Measurements from ENCODE around the gene MAP4K4.
A peak's percentile ranks its signal among the peaks of the same experiment; 100 is the strongest.

The MAP4K4 gene

GRCh38 chr2:101697124-101698013 lies at the start of gene MAP4K4:
MAP4K4 (plus strand) TSS chr2:101697707; CDS start chr2:101698081, 374 bp downstream.
- DNase-seq (ENCODE audit: low spot score), result peak; percentile 92

DNA sequence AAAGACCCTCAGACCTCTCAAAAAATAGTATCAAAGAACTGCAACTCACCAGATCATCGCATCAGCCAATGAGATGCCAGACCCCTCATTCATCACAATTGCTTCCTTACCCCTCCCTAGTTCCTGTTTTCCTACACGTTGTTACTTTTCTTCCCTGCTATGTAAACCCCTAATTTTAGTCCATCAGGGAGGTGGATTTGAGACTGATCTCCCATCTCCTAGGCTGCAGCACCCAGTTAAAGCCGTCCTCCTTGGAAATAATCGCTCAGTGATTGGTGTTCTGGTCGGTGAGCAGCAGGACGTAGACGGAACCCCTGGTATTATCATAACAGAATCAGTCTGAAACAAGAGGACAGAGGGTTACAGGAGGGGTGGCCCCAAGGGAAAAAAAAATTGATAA lies 44.0 kb upstream of the MAP4K4 start:
- DNase-seq (ENCODE audit: low spot score), result no peak

DNA sequence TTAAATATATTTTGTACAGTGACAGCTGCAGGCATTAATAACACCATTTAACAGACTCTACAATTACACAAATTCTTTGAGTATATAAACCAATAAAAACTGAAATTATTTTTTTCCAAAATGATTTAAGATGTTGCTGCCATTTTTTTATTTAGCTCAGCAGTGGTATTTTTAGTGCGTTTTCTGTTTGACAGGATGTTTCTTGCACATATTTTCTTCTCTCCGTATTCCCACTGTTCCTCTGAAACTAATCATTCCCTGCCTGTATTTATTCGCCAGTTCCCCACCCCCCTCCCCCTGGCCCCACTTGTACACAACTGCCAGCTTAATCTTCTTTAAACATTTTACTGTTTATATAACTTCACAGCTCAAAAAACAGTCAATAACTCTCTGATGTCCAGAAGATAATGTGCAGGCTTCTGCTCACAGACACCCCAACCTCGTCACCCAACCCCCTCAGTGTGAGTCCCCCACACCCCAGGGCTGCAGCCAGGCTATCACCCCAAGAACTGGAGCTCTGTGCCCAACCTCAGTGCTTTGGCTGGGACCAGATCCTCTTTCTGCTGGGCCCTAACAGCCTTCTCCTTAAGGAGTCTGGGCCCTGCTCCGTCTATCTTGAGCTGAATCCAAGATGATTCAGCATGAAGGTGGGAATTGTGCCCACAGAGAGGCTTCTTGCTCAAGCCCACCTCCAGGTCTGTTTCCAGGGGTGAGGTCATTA lies 41.6 kb upstream of the MAP4K4 start:
- DNase-seq (ENCODE audit: low spot score), result peak; percentile 61

- DNase-seq (ENCODE audit: low spot score), result no peak
Observed at GRCh38 chr2:101657787-101658186, 39.7 kb upstream of the MAP4K4 start.

DNA sequence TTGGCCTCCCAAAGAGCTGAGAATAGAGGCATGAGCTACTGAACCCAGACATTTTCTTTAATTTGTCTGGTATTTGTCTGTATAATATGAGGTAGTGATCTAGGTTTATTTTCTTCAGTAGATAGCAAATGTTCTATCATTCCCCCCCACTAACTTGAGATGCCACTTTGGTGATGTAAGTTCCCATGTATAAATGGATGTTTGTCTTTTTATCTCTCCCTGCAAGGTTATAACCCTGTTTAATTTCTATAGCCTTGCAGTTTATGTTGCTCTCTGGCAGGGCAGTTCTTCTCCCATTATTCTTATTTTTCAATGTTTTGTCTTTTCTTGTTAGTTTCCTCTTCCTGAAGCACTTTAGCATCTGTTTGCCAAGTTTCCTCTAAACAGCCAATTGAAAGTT lies 39.1 kb upstream of the MAP4K4 start:
- no peak for DNase-seq (ENCODE audit: low spot score)

DNA sequence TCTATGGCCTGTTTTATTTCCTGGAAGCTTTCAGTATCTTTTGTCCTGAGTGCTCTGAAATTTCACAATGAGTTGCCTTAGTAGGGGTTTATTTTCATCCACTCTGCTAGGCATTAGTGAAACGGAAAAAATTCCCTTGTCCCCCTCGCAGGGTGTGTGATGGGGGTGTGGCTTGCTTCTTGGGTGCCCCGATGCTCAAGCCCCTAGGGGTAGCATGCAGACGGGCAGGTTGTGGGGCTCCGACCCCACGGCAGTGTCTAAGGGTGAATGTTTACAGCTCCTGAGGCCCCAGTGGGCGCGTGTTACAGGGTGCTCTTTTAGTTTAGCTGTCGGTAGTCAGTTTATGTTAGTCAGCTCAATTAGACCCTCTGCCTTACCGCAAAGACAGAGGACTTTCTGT lies 32.2 kb upstream of the MAP4K4 start:
- DNase-seq (ENCODE audit: low spot score), result no peak

DNA sequence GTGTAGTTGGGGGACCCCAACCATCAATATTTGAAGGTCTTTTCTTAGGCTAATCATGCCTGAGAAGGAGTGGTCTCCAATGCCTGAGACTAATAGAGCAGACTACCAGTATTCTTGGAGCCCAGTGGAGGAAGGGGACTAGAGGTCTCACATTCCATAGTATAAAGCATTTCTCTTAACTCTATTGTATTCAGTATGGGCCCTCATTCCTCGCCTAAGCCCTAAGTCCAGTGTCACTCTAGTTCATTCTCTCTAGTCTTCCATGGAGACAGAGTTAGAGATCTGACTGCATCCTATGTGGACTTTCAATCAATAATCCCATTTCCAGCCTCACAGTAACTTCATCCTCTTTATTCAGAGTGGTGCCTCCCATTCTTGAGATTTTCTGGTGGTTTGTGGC lies 29.7 kb upstream of the MAP4K4 start:
- no peak for DNase-seq (ENCODE audit: low spot score)

GRCh38 chr2:101672047-101672446 lies 25.5 kb upstream of the MAP4K4 start:
- no peak for DNase-seq (ENCODE audit: low spot score)

GRCh38 chr2:101673920-101674319 lies 23.6 kb upstream of the MAP4K4 start:
- no peak for DNase-seq (ENCODE audit: low spot score)

DNA sequence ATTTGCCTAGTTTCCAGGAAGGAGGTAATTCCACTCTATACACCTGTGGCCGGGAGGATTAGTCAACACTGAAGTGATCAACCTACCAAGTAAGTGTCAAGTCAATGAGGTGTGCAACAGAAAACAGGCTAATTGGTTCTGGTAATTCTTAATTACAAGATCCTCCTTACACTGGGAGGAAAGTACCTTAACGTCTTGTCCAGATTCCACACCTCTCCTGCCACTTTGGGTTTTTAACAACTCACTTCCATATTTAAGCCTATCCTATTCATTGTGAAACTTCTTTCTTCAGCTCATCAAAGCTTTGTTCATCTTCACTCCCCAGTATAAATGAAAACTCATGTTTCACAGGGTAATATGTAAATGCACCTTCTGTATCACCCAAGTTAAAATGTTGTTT lies 22.0 kb upstream of the MAP4K4 start:
- DNase-seq (ENCODE audit: low spot score), result no peak

GRCh38 chr2:101676674-101677073 lies 20.8 kb upstream of the MAP4K4 start:
- no peak for DNase-seq (ENCODE audit: low spot score)

DNA sequence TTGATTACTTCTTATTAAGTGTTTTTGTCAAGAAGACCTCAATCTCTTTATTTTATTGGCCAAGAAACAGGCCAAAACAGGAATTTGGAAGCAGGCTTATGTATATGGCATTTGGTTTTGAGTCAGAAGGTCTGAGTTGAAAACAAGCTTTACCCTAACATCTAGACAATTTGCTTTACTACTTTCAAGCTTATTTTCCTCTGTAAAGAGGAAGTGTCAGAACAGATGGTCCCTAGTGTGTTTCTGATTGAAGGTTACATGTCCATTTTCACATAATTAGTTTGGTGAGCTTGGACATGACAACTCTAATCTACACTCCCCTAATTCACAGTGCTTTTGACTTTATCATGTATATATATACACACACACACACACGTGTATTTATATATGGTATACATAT lies 19.8 kb upstream of the MAP4K4 start:
- DNase-seq (ENCODE audit: low spot score), result no peak

DNA sequence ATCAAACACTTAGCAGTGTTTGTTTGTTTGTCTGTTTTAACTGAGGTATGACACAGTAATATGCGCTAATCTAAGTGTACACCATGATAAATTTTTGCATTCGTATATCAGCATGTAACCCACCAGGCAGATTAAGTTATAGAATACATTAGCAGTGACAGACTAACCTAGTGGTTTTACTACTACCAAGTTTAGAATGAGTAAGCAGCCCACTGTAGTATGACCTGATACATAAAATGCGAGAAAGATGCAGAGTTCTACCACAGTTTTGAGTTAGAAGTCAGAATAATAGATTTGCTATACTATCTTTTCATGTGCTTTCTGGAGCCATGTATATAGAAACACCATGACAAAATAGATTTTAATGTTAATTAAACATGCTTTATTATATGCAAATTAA lies 19.1 kb upstream of the MAP4K4 start:
- DNase-seq (ENCODE audit: low spot score), result no peak

GRCh38 chr2:101679037-101679726 lies 18.3 kb upstream of the MAP4K4 start:
- DNase-seq (ENCODE audit: low spot score), result peak; percentile 48

GRCh38 chr2:101679801-101680487 lies 17.6 kb upstream of the MAP4K4 start:
- DNase-seq (ENCODE audit: low spot score), result peak; percentile 24

GRCh38 chr2:101682311-101682710 lies 15.2 kb upstream of the MAP4K4 start:
- no peak for DNase-seq (ENCODE audit: low spot score)

GRCh38 chr2:101684313-101684712 lies 13.2 kb upstream of the MAP4K4 start:
- no peak for DNase-seq (ENCODE audit: low spot score)

- DNase-seq (ENCODE audit: low spot score), result no peak
Observed at GRCh38 chr2:101688261-101688660, 9.2 kb upstream of the MAP4K4 start.

GRCh38 chr2:101689114-101689825 lies 8.2 kb upstream of the MAP4K4 start:
- DNase-seq (ENCODE audit: low spot score), result no peak

GRCh38 chr2:101690547-101691152 lies 6.9 kb upstream of the MAP4K4 start:
- DNase-seq (ENCODE audit: low spot score), result no peak

GRCh38 chr2:101692041-101692440 lies 5.5 kb upstream of the MAP4K4 start:
- no peak for DNase-seq (ENCODE audit: low spot score)

Measured in AG20443 (cell line).